GM19099 (cell line): ENCODE data around the gene AGFG2.

ENCODE experiments used
- POLR2A ChIP-seq: IDR thresholded peaks from 3 replicates; pipeline ENCODE4 v1.6.1; 2011; ENCODE audit warnings: low read depth; ENCODE audit not compliant: insufficient read length; ENCODE audit errors: extremely low read depth

Gene AGFG2

GRCh38 chr7:100567031-100567730 is 28.2 kb downstream of the AGFG2 start:
- TF ChIP-seq POLR2A = no peak

- no peak for TF ChIP-seq POLR2A
Measured at GRCh38 chr7:100567751-100568175, 28.8 kb downstream of the AGFG2 start.

- no peak for TF ChIP-seq POLR2A
Measured at GRCh38 chr7:100568176-100568895, 29.3 kb downstream of the AGFG2 start.

DNA sequence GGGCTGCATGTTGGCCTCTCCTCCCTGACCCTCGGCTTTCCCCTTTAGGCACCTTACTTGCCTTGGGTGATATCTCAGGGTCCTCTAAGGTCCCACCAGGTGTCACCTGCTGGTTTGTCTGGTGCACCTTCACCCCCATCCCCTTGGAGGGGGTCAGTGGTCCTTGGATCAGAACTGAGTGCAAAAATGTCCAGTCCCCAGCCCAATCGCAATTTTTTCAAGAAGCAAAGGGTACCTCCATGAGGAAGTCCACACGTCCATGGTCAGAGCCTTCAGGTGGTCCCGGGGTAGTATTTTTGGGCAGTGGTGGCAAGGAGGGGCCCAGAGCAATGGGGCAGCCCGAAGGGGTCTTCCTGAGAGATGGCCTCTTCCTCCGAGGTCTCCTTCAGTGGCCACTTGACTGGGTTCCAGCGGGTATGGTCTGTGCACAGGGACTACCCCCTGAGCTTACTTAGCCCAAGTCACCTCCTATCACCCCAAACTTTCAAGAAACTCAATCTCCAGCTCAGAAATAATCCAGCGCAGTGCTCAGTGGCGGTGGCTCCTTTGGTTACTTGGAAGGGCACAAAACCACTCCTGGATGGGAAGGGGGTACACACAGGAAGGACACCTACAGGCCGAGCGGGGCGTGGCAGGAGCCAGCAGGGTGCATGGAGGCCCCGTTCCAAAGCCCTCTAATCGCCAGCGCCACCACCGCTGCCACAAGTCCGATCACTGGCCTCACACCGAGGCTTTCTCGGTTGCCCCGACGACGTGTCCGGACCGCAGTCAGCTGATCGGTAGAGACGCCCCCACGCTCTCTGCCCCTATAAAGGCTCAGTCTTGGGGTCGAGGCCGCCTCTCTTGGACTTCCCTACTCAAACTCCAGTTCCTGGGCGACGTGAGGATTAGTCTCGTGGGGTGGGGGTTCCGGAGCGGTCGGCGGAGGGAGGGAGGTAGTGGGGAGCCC is 30.2 kb downstream of the AGFG2 start:
- TF ChIP-seq POLR2A = peak; percentile 23

DNA sequence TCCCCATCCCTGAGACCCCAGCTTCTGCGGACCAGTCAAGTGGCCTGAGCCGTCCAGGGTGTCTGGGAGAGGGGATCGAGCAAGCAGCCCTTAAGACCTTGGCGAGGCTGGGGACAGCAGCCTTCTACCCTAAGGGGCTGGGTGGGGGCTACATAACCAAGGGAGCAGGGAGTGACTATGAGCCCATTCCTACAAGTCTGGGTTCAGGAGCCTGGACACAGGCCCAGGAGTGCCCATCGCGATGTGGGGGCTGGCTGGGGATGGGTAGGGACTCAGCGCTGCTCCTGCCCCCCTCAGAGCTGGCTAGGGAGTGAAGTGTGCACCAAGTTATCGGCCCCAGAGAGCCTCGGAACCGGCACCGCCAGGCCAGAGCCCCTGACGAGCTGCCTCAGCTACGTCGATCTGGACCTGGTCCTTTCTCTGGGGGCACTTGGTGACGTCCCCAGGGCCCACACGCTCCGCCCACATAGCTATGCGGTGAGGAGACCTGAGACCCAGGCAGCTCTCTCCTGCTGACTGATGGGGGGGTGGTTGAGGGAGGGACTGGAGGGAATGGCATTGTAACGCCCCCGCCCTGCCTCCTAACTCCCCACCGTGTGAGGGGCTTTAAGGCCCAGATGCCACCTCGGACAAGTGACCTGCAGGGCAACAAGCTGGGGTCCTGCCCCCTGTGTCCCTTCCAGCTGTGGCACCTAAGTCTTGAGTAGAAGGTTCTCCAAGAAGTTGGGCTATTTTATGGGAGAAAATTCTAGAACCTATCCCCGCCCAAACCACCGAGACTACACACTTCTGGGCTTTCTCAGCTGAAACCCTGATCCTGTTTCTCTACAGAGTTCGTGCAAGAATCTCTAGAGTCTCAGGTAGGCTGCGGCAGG is 32.2 kb downstream of the AGFG2 start:
- no peak for TF ChIP-seq POLR2A

DNA sequence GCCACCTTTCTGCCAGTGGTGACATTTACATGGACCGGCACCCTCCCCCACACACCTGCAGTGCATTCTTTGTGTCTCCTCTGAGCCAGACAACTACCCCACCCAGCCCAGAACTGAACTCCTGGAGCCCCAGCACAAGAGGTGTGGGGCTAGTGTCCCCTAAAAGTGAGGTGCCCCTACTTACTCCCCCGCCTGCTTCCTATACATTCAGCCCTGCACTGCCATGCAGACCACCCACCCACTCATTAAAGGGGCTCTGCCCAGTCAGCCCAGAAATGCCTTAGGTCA is 32.8 kb downstream of the AGFG2 start:
- no peak for TF ChIP-seq POLR2A

DNA sequence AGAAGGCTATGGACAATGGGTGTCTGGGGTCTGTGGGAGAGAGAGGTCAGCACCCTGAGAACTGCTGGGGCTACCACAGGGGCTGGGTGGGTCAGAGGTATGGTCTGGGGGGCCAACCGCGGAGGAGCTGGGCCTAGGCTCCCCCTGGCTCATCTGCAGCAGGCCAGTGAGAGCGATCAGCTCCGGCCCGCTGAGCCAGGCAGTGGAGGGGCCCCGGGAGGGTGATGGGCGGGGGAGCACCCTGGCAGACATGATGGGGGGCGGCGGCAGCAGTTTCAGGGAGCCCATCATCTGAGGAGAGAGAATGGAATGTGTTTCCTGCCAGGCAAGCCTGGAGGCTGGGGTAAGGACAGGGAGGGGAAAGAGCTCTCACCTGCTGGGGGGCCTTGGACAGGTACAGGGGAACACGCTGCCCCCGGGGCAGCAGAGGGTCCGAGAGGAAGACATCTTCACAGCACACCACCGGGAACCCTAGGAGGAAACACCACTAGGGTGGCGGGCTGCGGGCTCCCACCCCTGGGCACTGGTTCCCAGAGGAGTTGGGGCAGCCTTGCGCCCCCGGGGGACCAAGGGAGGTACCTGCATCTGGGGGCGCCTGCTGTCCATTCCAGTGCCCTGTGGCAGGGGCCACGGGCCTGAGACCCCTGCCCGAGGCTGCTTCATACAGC is 33.4 kb downstream of the AGFG2 start:
- no peak for TF ChIP-seq POLR2A

- TF ChIP-seq POLR2A = no peak
Measured at GRCh38 chr7:100572949-100573675, 34.1 kb downstream of the AGFG2 start.

GRCh38 chr7:100573691-100574361 is 34.8 kb downstream of the AGFG2 start, which contains the start of gene SAP25:
SAP25 (minus strand) TSS chr7:100573900; CDS start chr7:100573742, 158 bp downstream.
- TF ChIP-seq POLR2A = no peak

- TF ChIP-seq POLR2A = no peak
Measured at GRCh38 chr7:100574362-100575205, 35.6 kb downstream of the AGFG2 start.

- TF ChIP-seq POLR2A = no peak
Measured at GRCh38 chr7:100575206-100575631, 36.2 kb downstream of the AGFG2 start.
